Anterior cingulate cortex (tissue), 58 donors: Measurements from ENCODE around the gene MEG3.

ENCODE experiments used
- DNase-seq, 58 donors: peaks; one replicate each; lab custom pipeline; 2025; lab: John Stamatoyannopoulos, UW

The MEG3 gene

GRCh38 chr14:100875861-100876590 is 50.1 kb downstream of the MEG3 start:
- no peak for DNase-seq

- no peak for DNase-seq
Observed at GRCh38 chr14:100878271-100879146, 52.6 kb downstream of the MEG3 start.

DNA sequence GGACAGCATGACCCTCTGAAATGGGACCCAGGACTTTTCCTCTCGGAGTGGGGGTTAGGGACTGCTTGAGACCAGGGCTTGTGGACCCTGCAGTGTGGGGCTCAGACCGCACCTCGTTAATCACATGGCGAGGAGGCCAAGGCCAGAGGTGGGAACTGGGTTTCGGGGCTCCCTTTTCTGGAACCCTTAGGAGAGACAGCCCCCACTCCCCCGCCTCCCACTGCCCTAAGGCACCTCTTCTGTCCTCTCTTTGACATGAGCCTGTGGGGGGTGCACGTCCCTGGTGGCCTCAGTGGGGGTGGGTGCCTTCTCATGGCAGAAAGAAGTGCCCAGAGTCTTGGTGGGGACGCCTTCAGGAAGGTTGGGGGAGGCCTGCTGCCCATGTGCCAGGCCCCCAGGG is 53.3 kb downstream of the MEG3 start:
- no peak for DNase-seq

DNA sequence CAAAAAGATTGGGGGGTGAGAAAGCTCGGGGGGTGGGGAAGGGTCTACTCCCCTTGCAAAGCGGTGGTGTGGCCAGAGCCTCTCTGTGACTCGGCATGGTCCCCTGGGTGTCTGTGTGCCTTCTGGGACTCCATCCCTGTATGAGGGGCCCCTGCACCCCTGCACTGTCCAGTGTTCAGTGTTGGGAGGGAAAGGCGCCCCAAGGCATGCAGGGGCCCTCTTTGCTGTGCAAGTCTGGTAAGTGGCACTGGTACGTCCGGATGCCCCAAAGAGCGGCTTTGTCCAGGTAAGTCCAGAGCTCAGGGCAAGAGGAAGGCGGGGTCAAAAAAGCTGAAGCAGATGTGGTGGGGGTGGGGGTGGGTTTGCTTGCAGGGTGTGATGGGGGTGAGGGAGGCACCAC is 53.9 kb downstream of the MEG3 start:
- no peak for DNase-seq

GRCh38 chr14:100880271-100881101 is 54.6 kb downstream of the MEG3 start:
- no peak for DNase-seq

DNA sequence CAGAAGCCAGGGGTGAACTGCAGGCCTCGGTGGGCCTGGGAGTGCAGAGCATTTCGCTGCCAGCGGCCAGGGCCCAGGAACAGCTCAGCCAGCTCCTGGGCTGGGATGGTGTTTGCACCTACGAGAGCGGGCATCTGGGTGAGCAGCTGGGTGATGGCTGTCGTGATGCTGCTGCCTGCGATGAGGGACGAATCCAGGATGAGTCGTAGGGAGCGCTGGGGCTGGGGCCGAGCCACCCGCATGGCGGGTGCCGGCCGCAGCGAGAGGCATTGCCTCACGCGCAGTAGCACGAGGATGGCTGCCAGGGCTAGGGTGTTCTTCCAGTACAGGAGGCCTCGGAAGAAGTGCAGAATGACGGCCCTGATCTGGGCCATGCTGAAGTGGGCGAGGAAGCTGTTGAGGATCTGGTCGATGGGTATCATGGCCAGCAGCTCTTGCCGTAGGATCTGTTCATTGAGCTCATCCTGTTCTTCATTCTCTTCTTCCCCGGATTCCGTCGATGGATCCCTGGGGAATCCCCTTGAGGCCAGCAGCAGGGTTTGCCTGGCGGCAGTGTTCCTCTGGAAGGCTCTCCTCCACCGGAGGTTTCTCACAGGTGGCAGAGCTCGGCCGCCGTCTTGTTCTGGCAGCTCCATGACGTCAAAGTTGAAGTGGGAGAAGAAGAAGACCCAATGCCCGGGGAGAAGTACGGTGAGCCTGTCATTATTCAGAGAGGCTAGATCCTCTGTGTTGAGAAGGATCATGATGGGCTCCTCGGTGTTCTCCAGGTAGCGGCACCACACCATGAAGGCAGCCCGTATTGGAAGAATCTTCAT is 55.5 kb downstream of the MEG3 start:
- DNase-seq: no peak

GRCh38 chr14:100882026-100882967 is 56.4 kb downstream of the MEG3 start:
- DNase-seq: no peak

DNA sequence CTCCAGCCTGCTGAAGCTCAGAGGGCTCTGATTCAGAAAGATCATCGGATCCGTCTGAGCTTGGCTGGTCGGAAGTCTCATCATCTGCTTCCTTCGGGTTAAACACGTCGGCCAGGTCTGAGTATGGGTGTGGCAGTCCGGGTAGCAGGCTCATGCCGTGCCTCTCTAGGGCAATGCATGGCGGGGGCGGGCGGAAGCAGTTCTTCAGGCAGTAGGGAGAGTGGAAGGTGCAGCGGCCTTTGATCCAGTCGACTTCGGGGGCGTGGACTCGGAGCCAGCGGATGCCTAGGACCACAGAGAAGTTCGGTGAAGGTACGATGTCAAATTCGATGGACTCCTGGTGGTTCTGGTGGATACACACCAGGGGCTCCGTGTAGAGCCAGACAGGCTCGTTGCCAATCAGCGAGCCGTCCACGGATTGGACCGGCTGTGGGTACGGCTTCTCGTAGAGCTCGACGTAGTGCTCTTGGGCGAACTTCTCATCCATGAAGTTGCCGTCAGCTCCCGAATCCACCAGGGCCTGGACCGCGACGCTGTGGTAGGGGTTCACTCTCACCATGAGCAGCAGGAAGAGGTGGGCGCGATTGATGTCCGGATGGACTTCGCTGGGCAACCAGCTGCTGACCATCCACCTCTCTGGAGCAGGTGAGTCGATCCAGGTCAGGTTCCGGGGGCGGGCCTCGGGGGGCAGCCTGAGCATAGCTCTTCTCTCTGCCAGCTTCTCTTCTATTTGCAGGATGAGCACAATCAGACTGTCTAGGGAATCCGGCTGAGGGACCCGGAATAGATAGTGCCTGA is 57.3 kb downstream of the MEG3 start:
- no peak for DNase-seq

DNA sequence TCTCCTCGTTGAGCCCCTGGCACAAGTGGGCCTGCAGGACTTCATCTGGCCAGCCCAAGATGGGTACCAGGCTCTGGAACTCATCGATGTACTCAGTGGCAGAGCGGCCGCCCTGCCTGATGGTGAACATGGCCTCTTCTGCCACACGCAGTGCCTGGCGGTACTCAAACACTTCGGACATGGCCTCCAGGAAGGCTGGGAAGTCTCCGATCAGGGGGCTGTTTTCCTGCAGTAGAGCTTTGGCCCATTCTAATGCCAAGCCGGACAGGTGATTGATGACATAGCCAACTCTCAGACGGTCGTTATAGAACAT is 57.8 kb downstream of the MEG3 start:
- DNase-seq: no peak

DNA sequence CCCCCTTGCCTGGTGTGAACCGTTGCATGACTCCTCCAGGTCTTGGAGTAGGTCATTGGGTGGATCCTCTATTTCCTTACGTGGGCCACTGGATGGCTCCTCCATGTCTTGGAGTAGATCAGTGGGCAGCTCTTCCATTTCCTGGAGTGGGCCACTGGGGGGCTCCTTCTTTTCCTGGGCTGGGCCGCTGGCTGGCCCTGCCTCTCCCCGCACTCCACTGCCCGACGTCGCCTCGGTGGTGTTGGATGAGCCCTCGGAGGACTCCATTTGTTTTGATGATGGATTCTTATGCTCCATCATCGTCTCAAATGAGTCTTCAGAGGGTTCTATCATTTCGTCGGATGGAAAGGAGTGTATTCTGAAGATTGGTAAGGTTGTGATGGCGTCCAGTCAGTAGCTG is 58.5 kb downstream of the MEG3 start:
- no peak for DNase-seq

GRCh38 chr14:100885196-100885595 is 59.3 kb downstream of the MEG3 start:
- no peak for DNase-seq

GRCh38 chr14:100885617-100886016 is 59.7 kb downstream of the MEG3 start:
- no peak for DNase-seq

- DNase-seq: no peak
Observed at GRCh38 chr14:100887728-100888335, 61.9 kb downstream of the MEG3 start.

GRCh38 chr14:100888789-100889315 is 62.9 kb downstream of the MEG3 start:
- no peak for DNase-seq

- DNase-seq: no peak
Observed at GRCh38 chr14:100889641-100890040, 63.7 kb downstream of the MEG3 start.

- DNase-seq: no peak
Observed at GRCh38 chr14:100890061-100890850, 64.3 kb downstream of the MEG3 start.

DNA sequence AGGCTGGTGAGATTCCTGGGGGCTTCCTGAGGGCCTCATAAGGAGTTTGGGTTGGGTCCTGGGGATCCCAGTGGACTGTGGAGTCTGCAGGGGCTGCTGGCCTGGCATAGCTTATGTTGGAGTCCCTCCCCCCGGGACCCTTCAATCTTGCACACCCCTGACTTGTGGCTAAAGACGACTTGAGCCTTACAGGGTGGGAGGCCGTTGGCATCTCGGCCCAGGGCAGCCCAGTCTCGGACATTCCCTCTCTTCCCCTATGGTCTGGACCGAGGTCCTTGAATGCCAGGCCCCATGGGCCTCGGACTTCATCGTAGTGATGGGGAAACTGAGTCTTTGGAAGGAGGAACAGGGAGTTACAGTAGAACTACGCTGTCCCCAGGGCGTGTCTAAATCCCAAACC is 65.1 kb downstream of the MEG3 start:
- no peak for DNase-seq
